ENCODE measurements around the gene VSIG10L2.

Gene VSIG10L2

GRCh38 chr11:125978778-125979407 is 33.0 kb downstream of the VSIG10L2 start:
- Histone ChIP-seq H3K4me2 (ENCODE audit: low read depth, low read length, poor library complexity, severe bottlenecking) (no peak overlapping the region), H2AFZ (ENCODE audit: low read depth, low read length, severe bottlenecking) (no peak overlapping the region), H3K27me3 (ENCODE audit: low read length) (no peaks in the 10 kb centered on the region), H3K9me2 (replicated peaks; ENCODE audit: insufficient read depth, low read length) (no peaks in the 10 kb centered on the region), H3K4me3 (ENCODE audit: insufficient read depth, low read length, poor library complexity, severe bottlenecking) (no peak overlapping the region), H3K79me2 (ENCODE audit: insufficient read depth, low read length) (no peaks in the 10 kb centered on the region), H3F3A (ENCODE audit: insufficient read depth) (no peaks in the 10 kb centered on the region), H3K27ac (ENCODE audit: low read depth, low read length) (no peak overlapping the region), H3K9ac (ENCODE audit: low read length) (no peak overlapping the region), H3K9me3 (ENCODE audit: insufficient read depth, low read length) (no peaks in the 10 kb centered on the region), H4K20me1 (ENCODE audit: low read depth, low read length) (no peaks in the 10 kb centered on the region), H3K36me3 (ENCODE audit: low read length) (no peaks in the 10 kb centered on the region)
- no peak for TF ChIP-seq CTCF (IDR thresholded peaks at IDR 0.05; ENCODE audit: insufficient read depth, low read length, poor library complexity, severe bottlenecking)
- TF ChIP-seq EZH2phosphoT487 (conservative IDR thresholded peaks at IDR 0.05; ENCODE audit: low read length) = no peak

- Histone ChIP-seq H3K9me2 (replicated peaks; ENCODE audit: insufficient read depth, low read length) (no peaks in the 10 kb centered on the region), H2AFZ (ENCODE audit: low read depth, low read length, severe bottlenecking) (no peak overlapping the region), H3K4me2 (ENCODE audit: low read depth, low read length, poor library complexity, severe bottlenecking) (no peak overlapping the region), H3F3A (ENCODE audit: insufficient read depth) (no peaks in the 10 kb centered on the region), H3K9me3 (ENCODE audit: insufficient read depth, low read length) (no peaks in the 10 kb centered on the region), H3K27ac (ENCODE audit: low read depth, low read length) (no peak overlapping the region), H3K79me2 (ENCODE audit: insufficient read depth, low read length) (no peaks in the 10 kb centered on the region), H3K4me3 (ENCODE audit: insufficient read depth, low read length, poor library complexity, severe bottlenecking) (no peak overlapping the region), H3K27me3 (ENCODE audit: low read length) (no peaks in the 10 kb centered on the region), H3K9ac (ENCODE audit: low read length) (no peak overlapping the region), H3K36me3 (ENCODE audit: low read length) (no peaks in the 10 kb centered on the region), H4K20me1 (ENCODE audit: low read depth, low read length) (no peaks in the 10 kb centered on the region)
- TF ChIP-seq EZH2phosphoT487 (conservative IDR thresholded peaks at IDR 0.05; ENCODE audit: low read length) (no peak), CTCF (IDR thresholded peaks at IDR 0.05; ENCODE audit: insufficient read depth, low read length, poor library complexity, severe bottlenecking) (no peak)
These were observed 33.7 kb downstream of the VSIG10L2 start for GRCh38 chr11:125979511-125979910.

- Histone ChIP-seq H3K27ac (ENCODE audit: low read depth, low read length) (no peak overlapping the region), H3K4me3 (ENCODE audit: insufficient read depth, low read length, poor library complexity, severe bottlenecking) (no peak overlapping the region), H4K20me1 (ENCODE audit: low read depth, low read length) (no peaks in the 10 kb centered on the region), H3K9ac (ENCODE audit: low read length) (no peak overlapping the region), H3K79me2 (ENCODE audit: insufficient read depth, low read length) (no peaks in the 10 kb centered on the region), H2AFZ (ENCODE audit: low read depth, low read length, severe bottlenecking) (no peak overlapping the region), H3F3A (ENCODE audit: insufficient read depth) (no peaks in the 10 kb centered on the region), H3K4me2 (ENCODE audit: low read depth, low read length, poor library complexity, severe bottlenecking) (no peak overlapping the region), H3K36me3 (ENCODE audit: low read length) (no peaks in the 10 kb centered on the region), H3K9me2 (replicated peaks; ENCODE audit: insufficient read depth, low read length) (no peaks in the 10 kb centered on the region), H3K27me3 (ENCODE audit: low read length) (no peaks in the 10 kb centered on the region), H3K9me3 (ENCODE audit: insufficient read depth, low read length) (no peaks in the 10 kb centered on the region)
- TF ChIP-seq EZH2phosphoT487 (conservative IDR thresholded peaks at IDR 0.05; ENCODE audit: low read length) (no peak), CTCF (IDR thresholded peaks at IDR 0.05; ENCODE audit: insufficient read depth, low read length, poor library complexity, severe bottlenecking) (no peak)
These were observed 34.6 kb downstream of the VSIG10L2 start for GRCh38 chr11:125980436-125980835.
